Stimulated activated CD4-positive, alpha-beta T cell treated with anti-CD3 and anti-CD28 coated beads, Interleukin-1b, Interleukin-23, amount 100 ng/mL, for 1 hour (primary cell): Measurements from ENCODE around the gene IL1F10.

Experiments
- DNase-seq, 2 donors: peaks; one replicate each; pipeline ENCODE4 v3.0.0-alpha.2; 2020; ENCODE audit warnings: low read depth in 2 of 2

The IL1F10 gene, protein sequence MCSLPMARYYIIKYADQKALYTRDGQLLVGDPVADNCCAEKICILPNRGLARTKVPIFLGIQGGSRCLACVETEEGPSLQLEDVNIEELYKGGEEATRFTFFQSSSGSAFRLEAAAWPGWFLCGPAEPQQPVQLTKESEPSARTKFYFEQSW

GRCh38 chr2:113067681-113068080 is at the start of gene IL1F10:
IL1F10 (plus strand) TSS chr2:113067970; CDS start chr2:113072739, 4,769 bp downstream.
- DNase-seq: no peak

DNA sequence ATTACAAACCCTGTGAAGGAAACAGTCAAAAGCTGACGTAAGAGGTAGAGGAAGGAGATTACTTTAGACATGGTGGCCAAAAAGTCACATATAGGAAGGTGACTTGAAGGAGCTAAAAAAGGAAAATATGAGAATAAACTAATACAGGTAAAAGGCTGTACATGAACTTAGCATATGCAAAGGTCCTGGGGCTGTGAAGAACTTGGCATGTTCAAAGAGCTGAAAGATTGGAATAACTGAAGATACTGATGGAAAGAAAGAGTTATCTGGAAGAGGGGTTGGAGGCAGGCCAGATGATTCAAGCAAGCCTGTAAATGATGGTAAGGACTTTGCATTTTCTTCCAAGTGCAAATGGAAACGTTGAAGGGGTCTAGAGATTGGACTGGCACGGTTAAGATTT is 49.3 kb upstream of the IL1F10 start:
- DNase-seq: no peak

GRCh38 chr2:113021312-113021711 is 46.5 kb upstream of the IL1F10 start:
- DNase-seq: no peak

- DNase-seq: no peak
These were observed 43.0 kb upstream of the IL1F10 start for GRCh38 chr2:113024764-113025163.

GRCh38 chr2:113025737-113026136 is 42.0 kb upstream of the IL1F10 start:
- DNase-seq: no peak

DNA sequence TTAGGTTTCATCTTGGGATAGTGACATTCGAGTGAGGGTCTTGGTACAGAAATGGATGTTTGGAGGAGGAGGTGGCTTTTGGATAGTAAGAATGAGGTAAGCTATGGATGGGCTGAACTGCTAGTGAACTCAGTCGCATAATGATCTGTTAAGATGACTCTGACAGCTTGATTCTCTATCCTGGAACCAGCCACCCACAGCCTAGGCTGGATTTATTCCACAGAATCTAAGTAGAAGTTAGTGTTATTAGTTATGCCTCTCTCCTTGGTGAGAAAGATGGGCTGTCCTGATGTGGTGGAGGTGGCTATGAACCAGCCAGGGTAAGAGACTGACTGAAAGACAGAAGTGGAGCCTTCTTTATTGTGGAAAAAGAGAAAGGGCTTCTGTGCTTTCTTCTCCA is 40.1 kb upstream of the IL1F10 start:
- no peak for DNase-seq

DNA sequence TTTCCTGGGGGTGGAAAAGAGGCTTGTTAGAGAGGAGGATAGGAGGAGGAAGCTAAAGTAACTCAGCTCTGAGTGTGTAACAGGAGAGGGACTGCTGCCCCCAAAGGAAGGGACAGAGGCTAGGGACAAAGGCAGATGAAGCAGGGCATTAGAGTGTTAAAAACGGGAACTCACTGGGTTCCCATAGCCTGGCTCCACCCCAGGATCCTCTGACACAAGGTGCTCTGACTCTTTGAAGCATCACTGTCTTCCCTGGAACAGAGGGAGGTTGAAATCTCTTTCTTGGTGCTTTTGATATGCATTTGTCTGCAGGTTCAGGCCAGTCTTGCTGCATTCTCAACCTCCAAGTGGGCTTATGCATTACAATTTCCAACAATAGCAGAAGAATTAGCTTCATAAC is 39.7 kb upstream of the IL1F10 start:
- DNase-seq: no peak

DNA sequence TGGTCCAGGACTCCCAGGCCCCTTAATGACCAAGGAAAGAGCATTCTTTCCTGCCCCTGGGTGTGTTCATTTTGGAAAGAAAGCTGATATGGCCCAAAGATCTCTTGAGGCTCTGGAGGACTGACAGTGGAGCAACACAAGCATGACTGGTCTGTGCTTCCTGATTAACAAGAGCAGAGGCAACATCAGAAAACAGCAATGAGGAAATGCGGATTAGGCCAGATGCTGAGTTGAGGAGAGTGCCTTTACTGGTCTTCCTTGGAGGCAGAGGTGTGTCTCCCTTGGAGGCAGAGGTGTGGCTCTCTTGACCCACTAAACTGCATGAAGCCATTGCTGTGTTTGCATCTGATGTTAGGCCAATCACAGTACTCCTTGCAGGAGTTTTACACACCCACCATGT is 35.0 kb upstream of the IL1F10 start:
- no peak for DNase-seq

GRCh38 chr2:113034016-113034415 is 33.8 kb upstream of the IL1F10 start:
- DNase-seq: no peak

DNA sequence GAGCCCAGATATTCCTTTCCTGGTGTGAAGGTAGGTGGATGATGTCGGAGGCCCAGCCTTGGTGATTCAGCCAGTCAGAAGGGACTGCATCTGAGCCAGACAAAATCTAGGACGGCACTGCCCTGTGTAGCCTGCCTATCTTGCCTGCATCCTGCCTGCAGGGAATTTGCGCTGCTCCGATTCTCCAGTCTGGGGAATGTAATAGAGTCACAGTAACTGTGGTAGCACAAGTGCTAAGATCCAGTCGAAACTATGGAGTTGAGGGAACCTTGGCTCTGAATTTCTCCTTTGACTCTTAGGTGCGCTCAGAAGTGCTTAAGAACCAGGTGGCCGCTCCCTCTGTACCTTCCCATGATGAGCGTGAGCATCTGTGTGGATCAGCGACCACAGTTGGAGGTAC is 31.0 kb upstream of the IL1F10 start:
- no peak for DNase-seq

DNA sequence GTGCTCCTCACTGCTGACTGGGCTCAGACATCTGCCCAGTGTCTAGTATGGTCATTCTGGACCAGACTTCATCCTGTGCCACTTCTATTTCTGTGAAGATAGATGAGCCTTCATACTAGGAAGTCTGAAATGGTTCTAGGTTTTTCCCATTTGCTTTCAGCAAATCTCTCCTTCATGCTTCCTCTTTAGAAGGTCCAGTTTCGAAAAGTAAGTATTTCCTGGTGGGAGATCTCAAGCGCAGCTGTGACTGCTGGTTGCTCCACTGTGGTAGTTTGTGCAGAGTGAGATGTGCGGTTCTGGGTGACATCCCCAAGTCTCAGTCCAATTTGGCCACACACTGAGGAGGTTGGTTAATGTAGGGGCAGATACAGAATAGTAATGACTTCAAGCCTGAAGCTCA is 29.5 kb upstream of the IL1F10 start:
- DNase-seq: no peak

DNA sequence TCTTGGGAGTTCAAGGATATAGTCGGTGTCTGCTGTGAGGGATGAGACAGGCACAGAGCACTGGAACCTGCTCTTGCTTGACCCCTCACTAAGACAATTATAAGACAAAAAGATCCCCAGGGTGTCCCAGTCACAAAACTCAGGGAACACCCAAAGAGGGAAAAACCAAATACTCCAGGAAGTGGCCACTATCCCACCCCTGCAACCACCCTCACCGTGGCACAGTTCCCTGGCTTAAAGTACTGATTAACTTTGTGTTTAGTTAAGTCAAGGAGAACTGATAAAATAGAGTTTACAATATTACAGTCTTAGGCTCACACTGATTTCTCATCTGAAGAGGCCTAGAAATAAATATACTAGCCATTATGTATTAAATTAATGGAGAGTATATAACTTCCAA is 28.6 kb upstream of the IL1F10 start:
- no peak for DNase-seq

- no peak for DNase-seq
These were observed 28.1 kb upstream of the IL1F10 start for GRCh38 chr2:113039719-113040118.

DNA sequence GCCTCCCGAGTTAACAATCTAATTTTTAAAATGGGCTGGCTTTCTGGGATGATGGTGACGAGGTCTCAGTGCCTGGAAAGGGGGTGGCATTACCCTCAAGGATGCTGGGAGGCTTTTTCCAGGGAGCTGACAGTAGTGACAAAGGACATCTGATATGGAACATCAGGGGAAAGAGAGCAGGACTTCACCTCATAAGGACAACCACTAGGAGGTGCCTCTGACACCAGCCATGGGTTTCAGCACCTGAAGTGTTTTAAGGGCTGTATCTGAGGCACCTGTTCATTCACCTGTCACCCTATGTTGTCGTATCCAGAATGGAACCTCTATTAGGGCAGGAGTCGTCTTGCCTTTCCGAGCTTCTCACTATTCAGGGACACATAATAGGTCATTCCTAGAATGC is 25.9 kb upstream of the IL1F10 start:
- no peak for DNase-seq

DNA sequence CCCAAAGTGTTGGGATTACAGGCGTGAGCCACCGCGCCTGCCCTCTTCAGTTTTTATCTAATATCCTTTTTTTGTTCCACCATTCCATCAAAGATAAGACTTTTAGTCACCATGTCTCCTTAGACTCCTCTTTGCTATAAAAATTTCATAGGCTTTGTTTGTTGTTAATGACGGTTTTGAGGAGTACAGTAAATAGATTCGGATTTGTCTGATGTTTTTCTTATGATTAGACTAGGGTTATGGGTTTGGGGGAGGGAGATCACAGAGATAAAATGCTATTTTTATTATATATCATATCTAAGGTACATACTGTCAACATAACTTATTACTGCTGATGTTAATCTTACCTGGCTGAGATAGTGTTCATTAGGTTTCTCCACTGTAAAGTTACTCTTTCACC is 21.3 kb upstream of the IL1F10 start:
- no peak for DNase-seq

- no peak for DNase-seq
These were observed 16.6 kb upstream of the IL1F10 start for GRCh38 chr2:113050921-113051895.

- no peak for DNase-seq
These were observed 15.3 kb upstream of the IL1F10 start, which contains the start of gene IL36B for GRCh38 chr2:113052396-113052917. IL36B (minus strand) TSS chr2:113052867.

DNA sequence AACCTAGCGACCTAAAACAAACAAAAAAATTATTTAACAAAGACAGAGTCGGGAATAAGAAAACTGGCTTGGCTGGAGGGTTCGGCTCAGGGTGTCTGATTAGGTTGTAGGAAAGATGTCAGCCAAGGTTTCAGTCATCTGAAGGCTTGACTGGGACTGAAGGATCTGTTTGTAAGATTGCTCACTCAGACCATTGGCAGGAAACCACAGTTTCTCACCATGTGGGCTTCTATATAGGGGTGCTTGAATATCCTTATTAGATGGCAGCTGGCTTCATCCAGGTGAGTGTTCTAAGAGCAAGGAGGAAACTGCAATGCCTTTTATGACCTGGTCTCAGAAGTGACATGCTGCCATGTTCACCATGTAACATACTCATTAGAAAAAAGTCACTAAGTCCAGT is 14.1 kb upstream of the IL1F10 start:
- no peak for DNase-seq

DNA sequence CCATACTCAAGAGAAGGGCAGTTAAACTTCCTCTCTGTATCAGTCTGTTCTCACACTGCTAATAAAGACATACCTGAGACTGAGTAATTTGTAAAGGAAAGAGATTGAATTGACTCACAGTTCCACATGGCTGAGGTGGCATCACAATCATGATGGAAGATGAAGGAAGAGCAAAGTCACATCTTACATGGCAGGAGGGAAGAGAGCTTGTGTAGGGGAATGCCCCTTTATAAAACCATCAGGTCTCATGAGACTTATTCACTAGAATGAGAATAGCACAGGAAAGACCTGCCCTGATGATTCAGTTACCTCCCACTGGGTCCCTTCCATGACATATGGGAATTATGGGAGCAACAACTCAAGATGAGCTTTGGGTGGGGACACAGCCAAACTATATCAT is 13.7 kb upstream of the IL1F10 start:
- no peak for DNase-seq

GRCh38 chr2:113056521-113056920 is 11.2 kb upstream of the IL1F10 start:
- DNase-seq: no peak

DNA sequence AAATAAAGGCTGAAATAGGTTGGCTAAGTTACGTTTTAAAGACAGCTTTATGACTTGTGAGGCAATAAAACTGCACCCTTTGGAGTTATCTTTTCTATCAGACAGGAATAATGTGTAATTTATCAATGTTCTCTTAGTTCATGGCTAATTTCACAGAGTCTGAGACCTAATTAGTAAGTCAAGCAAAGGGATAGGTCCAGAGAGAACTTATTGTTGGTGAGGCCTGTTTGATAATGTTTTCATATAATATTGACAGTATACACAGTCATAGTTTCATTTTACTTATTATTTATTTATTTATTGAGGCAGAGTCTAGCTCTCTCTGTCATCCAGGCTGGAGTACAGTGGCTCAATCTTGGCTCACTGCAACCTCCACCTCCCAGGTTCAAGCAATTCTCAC is 10.7 kb upstream of the IL1F10 start:
- no peak for DNase-seq

DNA sequence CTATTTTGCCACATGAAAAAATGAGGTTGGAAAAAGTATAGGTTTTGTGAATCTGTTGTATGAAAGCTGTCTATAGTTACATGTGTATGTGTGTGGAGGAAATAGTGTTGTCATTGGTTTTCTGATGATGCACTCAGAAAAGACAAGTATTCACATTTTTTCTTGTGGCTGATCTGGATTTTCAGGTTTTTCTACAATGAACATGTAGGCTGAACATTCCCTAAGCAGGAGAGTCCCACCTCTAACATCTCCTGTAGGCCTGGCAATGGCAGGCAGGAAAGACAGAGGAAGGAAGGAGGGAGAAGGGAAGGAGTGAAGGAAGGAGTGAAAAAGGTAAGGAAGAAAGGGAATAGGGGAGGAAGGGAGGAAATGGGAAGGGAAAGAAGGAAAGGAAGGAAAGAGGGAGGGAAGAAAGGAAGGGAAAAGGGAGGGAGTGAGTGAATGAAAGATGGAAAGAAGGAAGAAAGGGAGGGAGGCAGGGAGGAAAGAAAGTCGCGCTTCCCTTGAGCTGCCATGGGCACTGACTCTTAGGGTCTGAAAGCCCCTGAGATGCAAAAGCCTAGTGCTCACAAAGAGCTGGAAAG is 9.3 kb upstream of the IL1F10 start:
- no peak for DNase-seq
